Panc1 (cell line): ENCODE results near the gene LMNTD2. TPM values are rescaled to one million over a fixed set of nuclear protein-coding genes. Genes with fewer than 3 reads are reported as not detected.

Experiments
- ATAC-seq: fragments of 200-7000 bp; cut with Tn5 transposase; 2 replicates; pipeline ENCODE4 v1.9.1; 2020; ENCODE audit warnings: mild to moderate bottlenecking, moderate library complexity
- BruUV-seq: library from RNA; stranded (reverse); fragments of 400-500 nt; replicated peaks from 2 replicates; lab custom pipeline; 2021; lab: Mats Ljungman, UMichigan
- CTCF ChIA-PET: fragments of 300-600 bp; sonication (Branson Sonifier 250); formaldehyde crosslinking; loops from one replicate; lab custom pipeline; 2022; ENCODE audit warnings: antibody characterized with exemption; lab: Charles Lee
- POLR2A ChIA-PET: fragments of 300-600 bp; sonication (Branson Sonifier 250); formaldehyde crosslinking; loops from one replicate; lab custom pipeline; 2022; ENCODE audit warnings: antibody characterized with exemption; lab: Charles Lee
- DNase-seq: peaks from one replicate; pipeline ENCODE4 v3.0.0-alpha.2; 2010; ENCODE audit warnings: low read depth, low spot score
- H3K27ac ChIP-seq: 2 replicates; pipeline ENCODE4 v1.5.1; 2011; ENCODE audit warnings: mild to moderate bottlenecking, low read length, inconsistent platforms
- H3K27me3 ChIP-seq: fragments of 200-500 bp; sonication (Bioruptor generic); 2 replicates; pipeline ENCODE4 v1.6.0; 2014; ENCODE audit warnings: low read length, inconsistent platforms; ENCODE audit not compliant: control insufficient read depth, insufficient read depth
- H3K36me3 ChIP-seq: fragments of 200-500 bp; sonication (Bioruptor generic); 2 replicates; pipeline ENCODE4 v1.5.1; 2014; ENCODE audit warnings: inconsistent platforms, mild to moderate bottlenecking, low read length, moderate library complexity; ENCODE audit not compliant: control insufficient read depth, insufficient read depth
- H3K4me1 ChIP-seq: 2 replicates; pipeline ENCODE4 v1.5.1; 2011; ENCODE audit warnings: inconsistent platforms, mild to moderate bottlenecking, low read length, moderate library complexity; ENCODE audit not compliant: control insufficient read depth, insufficient read depth
- H3K4me3 ChIP-seq, 2 experiments: 2 replicates each; pipeline ENCODE4 v1.5.1; 2011 to 2012; ENCODE audit warnings: low read depth in 2 of 2, low read length in 2 of 2, mild to moderate bottlenecking in 2 of 2, inconsistent platforms in 1 of 2, moderate library complexity in 1 of 2
- H3K9me3 ChIP-seq: fragments of 200-500 bp; sonication (Bioruptor generic); 2 replicates; pipeline ENCODE4 v1.5.1; 2014; ENCODE audit warnings: low read depth, mild to moderate bottlenecking, inconsistent platforms, low read length, moderate library complexity; ENCODE audit not compliant: control insufficient read depth, insufficient read depth
- POLR2AphosphoS5 ChIP-seq: IDR thresholded peaks from 2 replicates; pipeline ENCODE4 v1.6.1; 2012; ENCODE audit warnings: mild to moderate bottlenecking, low read depth, low read length, moderate library complexity
- SIN3A ChIP-seq: IDR thresholded peaks from 2 replicates; pipeline ENCODE4 v1.6.1; 2012; ENCODE audit warnings: low read depth, mild to moderate bottlenecking, low read length, moderate library complexity, borderline replicate concordance; ENCODE audit not compliant: insufficient read depth
- TCF7L2 ChIP-seq: IDR thresholded peaks from 2 replicates; pipeline ENCODE4 v1.6.1; 2011; ENCODE audit warnings: mild to moderate bottlenecking, low read depth, low read length, inconsistent platforms
- in situ Hi-C: cut with HindIII; loops from 2 replicates; pipeline ENCODE4 v1.10.0; 2016; ENCODE audit warnings: low sequenced_read_pairs, low pct_unique_long_range_greater_than_20kb
- intact Hi-C: fragments of 100-400 bp; cut with micrococcal nuclease; formaldehyde crosslinking; loops from one replicate; pipeline ENCODE4 v1.10.0; 2022; ENCODE audit not compliant: unreplicated experiment
- total RNA-seq: library from RNA; stranded (reverse); gene quantifications from one replicate; pipeline ENCODE4 v1.2.1, GENCODE V29; 2021; ENCODE audit not compliant: unreplicated experiment
- TF ChIP-seq, protein P1 (sequence below), 2 experiments: IDR thresholded peaks; 2 replicates each; pipeline ENCODE4 v1.6.1; 2011 to 2012; ENCODE audit warnings: low read depth in 2 of 2, control low read depth in 1 of 2, low read length in 1 of 2, mild to moderate bottlenecking in 1 of 2, moderate library complexity in 1 of 2; ENCODE audit not compliant: insufficient read depth in 1 of 2
- TF ChIP-seq, protein P2 (sequence below): fragments of 450-650 bp; IDR thresholded peaks from 2 replicates; pipeline ENCODE4 v1.5.1; 2017; ENCODE audit warnings: mild to moderate bottlenecking

Gene LMNTD2
- total RNA-seq, 1 experiment from 2014 or later = 21.8 TPM

DNA sequence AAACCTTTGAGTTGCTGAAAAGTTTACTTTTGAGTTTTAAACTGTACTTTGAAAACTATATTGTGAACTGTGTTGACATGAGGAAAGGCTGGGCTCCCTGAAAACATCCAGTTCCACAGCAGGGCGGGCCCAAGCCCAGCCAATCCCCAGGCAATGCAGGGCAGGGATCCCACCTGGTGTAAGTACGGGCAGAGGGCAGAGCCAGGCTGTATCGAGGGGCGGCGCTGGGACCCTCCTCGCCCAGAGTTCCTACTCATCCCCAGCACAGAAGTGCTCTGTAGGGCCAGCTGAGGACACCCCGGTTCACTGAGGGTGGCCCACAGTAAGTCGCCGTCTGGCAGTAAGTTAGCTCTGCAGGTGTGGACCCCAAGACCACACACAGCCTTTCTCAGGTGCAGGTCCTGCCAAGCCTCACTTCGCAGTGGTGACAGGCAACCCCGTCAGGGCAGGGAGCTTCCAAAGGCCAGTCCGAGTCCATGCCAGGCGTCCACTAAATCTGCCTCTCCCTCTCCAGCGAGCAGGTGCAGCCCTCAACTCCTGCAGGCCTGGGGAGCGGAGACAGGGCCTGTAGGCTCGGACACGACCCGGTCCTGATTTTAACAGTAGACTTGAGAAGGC lies 6.6 kb upstream of the LMNTD2 start:
- intact Hi-C loops = no loop called here
- DNase-seq (no peak), ATAC-seq (no peak)
- Histone ChIP-seq H3K4me1 (peaks cover 39% of the 10 kb centered on the region), H3K36me3 (no peaks in the 10 kb centered on the region), H3K27me3 (no peaks in the 10 kb centered on the region), H3K4me3 (peak overlapping the region; percentile 61 to 62; a peak in 3 of 4 replicates), H3K27ac (peak overlapping the region; percentile 77; the same call in 1 of the 2 replicates), H3K9me3 (no peaks in the 10 kb centered on the region)
- ChIA-PET CTCF (no interaction called here), POLR2A (no interaction called here)
- BruUV-seq = no TSS peak
- no peak for TF ChIP-seq SIN3A
- in situ Hi-C loops = no loop called here

DNA sequence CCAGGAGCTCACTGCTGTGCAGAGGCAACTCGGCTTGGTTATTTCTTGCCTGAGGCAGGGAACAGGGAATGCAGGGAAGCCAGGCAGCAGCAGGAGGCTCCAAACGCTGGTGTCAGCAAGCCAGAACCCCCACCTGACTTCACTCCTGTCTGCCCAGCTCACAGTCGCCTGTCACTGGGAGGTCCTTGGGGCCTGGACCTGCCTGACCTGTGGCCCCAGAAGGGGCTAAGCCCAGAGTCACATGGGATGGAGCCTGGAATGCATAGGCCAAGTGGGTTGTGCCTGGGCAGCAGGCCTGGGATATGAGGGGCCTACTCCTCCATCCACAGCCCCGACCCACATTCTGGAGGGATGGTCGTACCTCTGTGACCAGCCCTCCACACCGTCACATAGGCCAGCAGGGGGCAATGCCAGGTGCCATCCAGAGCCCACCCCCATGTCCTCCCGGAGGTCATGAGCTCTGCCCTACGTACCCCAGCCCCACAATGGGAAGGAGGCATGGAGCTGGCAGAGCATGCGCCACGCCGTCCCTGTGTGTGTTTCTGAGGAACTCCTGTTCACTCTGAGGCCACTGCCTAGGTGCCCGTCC lies 5.5 kb upstream of the LMNTD2 start:
- no peak for TF ChIP-seq SIN3A
- TF ChIP-seq, protein P1, sequence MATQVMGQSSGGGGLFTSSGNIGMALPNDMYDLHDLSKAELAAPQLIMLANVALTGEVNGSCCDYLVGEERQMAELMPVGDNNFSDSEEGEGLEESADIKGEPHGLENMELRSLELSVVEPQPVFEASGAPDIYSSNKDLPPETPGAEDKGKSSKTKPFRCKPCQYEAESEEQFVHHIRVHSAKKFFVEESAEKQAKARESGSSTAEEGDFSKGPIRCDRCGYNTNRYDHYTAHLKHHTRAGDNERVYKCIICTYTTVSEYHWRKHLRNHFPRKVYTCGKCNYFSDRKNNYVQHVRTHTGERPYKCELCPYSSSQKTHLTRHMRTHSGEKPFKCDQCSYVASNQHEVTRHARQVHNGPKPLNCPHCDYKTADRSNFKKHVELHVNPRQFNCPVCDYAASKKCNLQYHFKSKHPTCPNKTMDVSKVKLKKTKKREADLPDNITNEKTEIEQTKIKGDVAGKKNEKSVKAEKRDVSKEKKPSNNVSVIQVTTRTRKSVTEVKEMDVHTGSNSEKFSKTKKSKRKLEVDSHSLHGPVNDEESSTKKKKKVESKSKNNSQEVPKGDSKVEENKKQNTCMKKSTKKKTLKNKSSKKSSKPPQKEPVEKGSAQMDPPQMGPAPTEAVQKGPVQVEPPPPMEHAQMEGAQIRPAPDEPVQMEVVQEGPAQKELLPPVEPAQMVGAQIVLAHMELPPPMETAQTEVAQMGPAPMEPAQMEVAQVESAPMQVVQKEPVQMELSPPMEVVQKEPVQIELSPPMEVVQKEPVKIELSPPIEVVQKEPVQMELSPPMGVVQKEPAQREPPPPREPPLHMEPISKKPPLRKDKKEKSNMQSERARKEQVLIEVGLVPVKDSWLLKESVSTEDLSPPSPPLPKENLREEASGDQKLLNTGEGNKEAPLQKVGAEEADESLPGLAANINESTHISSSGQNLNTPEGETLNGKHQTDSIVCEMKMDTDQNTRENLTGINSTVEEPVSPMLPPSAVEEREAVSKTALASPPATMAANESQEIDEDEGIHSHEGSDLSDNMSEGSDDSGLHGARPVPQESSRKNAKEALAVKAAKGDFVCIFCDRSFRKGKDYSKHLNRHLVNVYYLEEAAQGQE (IDR thresholded peaks at IDR 0.05; ENCODE audit: insufficient read depth in 1 of 2, low read depth in 2 of 2, low read length in 1 of 2) = 0 out of 4 replicates have a peak, but pooled peaks of 1 of the 2 experiments have one; percentile 15
- no peak; the same call in 1 of the 2 replicates for TF ChIP-seq TCF7L2
- peak; percentile 69 for TF ChIP-seq POLR2AphosphoS5
- TF ChIP-seq, protein P2, sequence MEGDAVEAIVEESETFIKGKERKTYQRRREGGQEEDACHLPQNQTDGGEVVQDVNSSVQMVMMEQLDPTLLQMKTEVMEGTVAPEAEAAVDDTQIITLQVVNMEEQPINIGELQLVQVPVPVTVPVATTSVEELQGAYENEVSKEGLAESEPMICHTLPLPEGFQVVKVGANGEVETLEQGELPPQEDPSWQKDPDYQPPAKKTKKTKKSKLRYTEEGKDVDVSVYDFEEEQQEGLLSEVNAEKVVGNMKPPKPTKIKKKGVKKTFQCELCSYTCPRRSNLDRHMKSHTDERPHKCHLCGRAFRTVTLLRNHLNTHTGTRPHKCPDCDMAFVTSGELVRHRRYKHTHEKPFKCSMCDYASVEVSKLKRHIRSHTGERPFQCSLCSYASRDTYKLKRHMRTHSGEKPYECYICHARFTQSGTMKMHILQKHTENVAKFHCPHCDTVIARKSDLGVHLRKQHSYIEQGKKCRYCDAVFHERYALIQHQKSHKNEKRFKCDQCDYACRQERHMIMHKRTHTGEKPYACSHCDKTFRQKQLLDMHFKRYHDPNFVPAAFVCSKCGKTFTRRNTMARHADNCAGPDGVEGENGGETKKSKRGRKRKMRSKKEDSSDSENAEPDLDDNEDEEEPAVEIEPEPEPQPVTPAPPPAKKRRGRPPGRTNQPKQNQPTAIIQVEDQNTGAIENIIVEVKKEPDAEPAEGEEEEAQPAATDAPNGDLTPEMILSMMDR = no peak; the same call in 1 of the 2 replicates
- POLR2A ChIA-PET = interaction anchor here (0.6 kb wide), 3 partner anchors 85 to 277 kb away, joined by 3 to 7 read pairs (median 3); partner anchors contain the start of gene DEAF1

More for the DNA sequence above, 5.5 kb upstream of the LMNTD2 start:
- Histone ChIP-seq H3K27me3 (no peaks in the 10 kb centered on the region), H3K36me3 (no peaks in the 10 kb centered on the region), H3K9me3 (no peaks in the 10 kb centered on the region), H3K4me3 (no peak overlapping the region), H3K27ac (no peak overlapping the region; the same call in 1 of the 2 replicates), H3K4me1 (peaks cover 42% of the 10 kb centered on the region)
- DNase-seq = no peak
- in situ Hi-C loops = no loop called here
- intact Hi-C loops = no loop called here
- BruUV-seq = no TSS peak
- CTCF ChIA-PET = interaction anchor here (0.5 kb wide), 1 partner anchor 326 kb away, joined by 3 read pairs; no protein-coding TSS in a partner anchor
- ATAC-seq = peak; percentile 5; the same call in 1 of the 2 replicates
